Esophagus muscularis mucosa (tissue), 4 donors: ENCODE data around the gene CDH10. TPM values are rescaled to one million over a fixed set of nuclear protein-coding genes. Genes with fewer than 3 reads are reported as not detected.

Source experiments
- DNase-seq: peaks from one replicate; pipeline ENCODE4 v3.0.0-alpha.2; 2017; ENCODE audit errors: extremely low spot score
- H3K27ac ChIP-seq, 4 donors: fragments of 200-600 bp; sonication (generic); replicated peaks in 1 of 4; 1 replicate in 3 of 4; 2 replicates in 1 of 4; pipeline ENCODE4 v1.5.1; 2016 to 2019; ENCODE audit warnings: mild to moderate bottlenecking in 1 of 4
- H3K27me3 ChIP-seq, 4 donors: fragments of 200-600 bp; sonication (generic); one replicate each; pipeline versions ENCODE4 v1.5.1 to v1.6.0; 2016 to 2019
- H3K36me3 ChIP-seq, 4 donors: fragments of 200-600 bp; sonication (generic); one replicate each; pipeline ENCODE4 v1.5.1; 2016 to 2019
- H3K4me1 ChIP-seq, 4 donors: fragments of 200-600 bp; sonication (generic); one replicate each; pipeline ENCODE4 v1.5.1; 2016 to 2019
- H3K4me3 ChIP-seq, 4 donors: fragments of 200-600 bp; sonication (generic); 1 replicate in 2 of 4; 2 replicates in 2 of 4; pipeline ENCODE4 v1.5.1; 2016 to 2019; ENCODE audit warnings: mild to moderate bottlenecking in 4 of 4, moderate library complexity in 1 of 4
- H3K9me3 ChIP-seq, 4 donors: fragments of 200-600 bp; sonication (generic); 1 replicate in 3 of 4; 2 replicates in 1 of 4; pipeline ENCODE4 v1.5.1; 2016 to 2019
- CTCF ChIP-seq, 3 experiments: fragments of 200-600 bp in 2 of 3; fragments of 450-650 bp in 1 of 3; sonication (generic) in 2 of 3; IDR thresholded peaks; one replicate each; pipeline ENCODE4 v1.5.1; 2017 to 2019; ENCODE audit warnings: antibody characterized with exemption in 3 of 3, mild to moderate bottlenecking in 2 of 3, moderate library complexity in 1 of 3
- EP300 ChIP-seq: sonication (generic); formaldehyde crosslinking; IDR thresholded peaks from one replicate; pipeline ENCODE4 v1.6.1; 2017; ENCODE audit warnings: antibody characterized with exemption
- POLR2A ChIP-seq: fragments of 450-650 bp; IDR thresholded peaks from one replicate; pipeline ENCODE4 v1.6.1; 2017; ENCODE audit warnings: antibody characterized with exemption, moderate library complexity, mild to moderate bottlenecking, low read depth
- POLR2AphosphoS5 ChIP-seq, 2 donors: sonication (generic); formaldehyde crosslinking; IDR thresholded peaks; one replicate each; pipeline ENCODE4 v1.6.1; 2017; ENCODE audit warnings: antibody characterized with exemption in 2 of 2
- WGBS: methylation state at CpG from one replicate; pipeline ENCODE4 v1.1.5; 2018; 5-methylcytosine and 5-hydroxymethylcytosine counted together
- intact Hi-C: fragments of 100-400 bp; cut with DNase I; formaldehyde crosslinking; loops from one replicate; pipeline ENCODE4 v1.15.1; 2023
- total RNA-seq, 4 donors: library from RNA; depleted of rRNA; stranded (reverse); fragments of >200 nt; gene quantifications; one replicate each; pipeline versions ENCODE4 v1.1.0 to v1.2.1, GENCODE V29; 2016

CDH10 gene
- under 1 TPM in 1 of 4 donors, not detected in 3; 0.23 TPM for total RNA-seq

DNA sequence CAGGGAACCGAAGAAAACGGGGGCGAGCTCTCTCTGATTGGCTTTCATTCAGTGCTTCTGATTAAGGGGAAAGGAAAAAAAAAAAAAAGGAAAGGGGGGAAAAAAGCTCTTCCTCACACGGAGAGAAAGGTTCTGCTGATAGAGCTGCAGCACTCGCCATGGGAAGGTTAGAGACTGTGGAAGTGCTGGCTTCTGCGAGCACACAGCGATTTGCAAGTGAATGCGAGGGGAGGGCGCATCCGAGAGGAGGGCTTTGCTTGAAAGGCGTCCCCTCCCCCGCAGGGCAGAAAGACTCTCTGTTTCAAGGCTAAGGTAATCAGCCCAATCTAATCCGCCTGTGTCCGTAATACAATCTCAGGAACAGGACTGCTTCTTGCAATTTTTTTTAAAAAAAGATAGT is at the start of gene CDH10:
Gene CDH10 (minus strand): TSS at position 218 of the 400 bp plus-strand sequence. CDS start 51,488 bp downstream, outside the sequence.
- TF ChIP-seq POLR2AphosphoS5 (IDR thresholded peaks at IDR 0.05) = no peak
- TF ChIP-seq POLR2A = no peak
- TF ChIP-seq CTCF (IDR thresholded peaks at IDR 0.05) = no peak
- no peak for TF ChIP-seq EP300
- peak within 1 kb of the TSS in 3 of 4 donors; percentile 2 to 25 (median 13) for H3K4me3 ChIP-seq
- peaks cover 0 to 14% (median 3%) of the 10 kb centered on the region in 4 donors for H3K27me3 ChIP-seq
- H3K27ac ChIP-seq = no peak within 1 kb of the TSS
- H3K9me3 ChIP-seq = no peaks in the 10 kb centered on the region
- H3K4me1 ChIP-seq = peaks cover 0 to 8% (median 0%) of the 10 kb centered on the region in 4 donors
- no peak for DNase-seq
- no peaks in the 10 kb centered on the region for H3K36me3 ChIP-seq
- intact Hi-C loops = no loop called here
- WGBS = 3% methylated on average over 14 of the region's 14 CpGs

- Histone ChIP-seq H3K27me3 (no peaks in the 10 kb centered on the region), H3K36me3 (no peaks in the 10 kb centered on the region), H3K4me3 (no peak overlapping the region), H3K27ac (no peak overlapping the region), H3K9me3 (peaks cover 0 to 10% (median 0%) of the 10 kb centered on the region in 4 donors), H3K4me1 (no peaks in the 10 kb centered on the region)
- DNase-seq = no peak
- intact Hi-C loops = no loop called here
- TF ChIP-seq CTCF (IDR thresholded peaks at IDR 0.05) = no peak
- no peak for TF ChIP-seq POLR2A
- no peak for TF ChIP-seq POLR2AphosphoS5 (IDR thresholded peaks at IDR 0.05)
- no peak for TF ChIP-seq EP300
These were observed 48.8 kb upstream of the CDH10 start for GRCh38 chr5:24693609-24694008.

- TF ChIP-seq EP300 (no peak), POLR2A (no peak), CTCF (IDR thresholded peaks at IDR 0.05) (no peak), POLR2AphosphoS5 (IDR thresholded peaks at IDR 0.05) (no peak)
- Histone ChIP-seq H3K4me3 (no peak overlapping the region), H3K4me1 (no peaks in the 10 kb centered on the region), H3K27ac (no peak overlapping the region), H3K27me3 (no peaks in the 10 kb centered on the region), H3K9me3 (peaks cover 0 to 15% (median 2%) of the 10 kb centered on the region in 4 donors), H3K36me3 (no peaks in the 10 kb centered on the region)
- 62% methylated on average over 4 of the region's 4 CpGs for WGBS
- intact Hi-C loops = no loop called here
- DNase-seq = no peak
These were observed 46.3 kb upstream of the CDH10 start for GRCh38 chr5:24691074-24691473.

DNA sequence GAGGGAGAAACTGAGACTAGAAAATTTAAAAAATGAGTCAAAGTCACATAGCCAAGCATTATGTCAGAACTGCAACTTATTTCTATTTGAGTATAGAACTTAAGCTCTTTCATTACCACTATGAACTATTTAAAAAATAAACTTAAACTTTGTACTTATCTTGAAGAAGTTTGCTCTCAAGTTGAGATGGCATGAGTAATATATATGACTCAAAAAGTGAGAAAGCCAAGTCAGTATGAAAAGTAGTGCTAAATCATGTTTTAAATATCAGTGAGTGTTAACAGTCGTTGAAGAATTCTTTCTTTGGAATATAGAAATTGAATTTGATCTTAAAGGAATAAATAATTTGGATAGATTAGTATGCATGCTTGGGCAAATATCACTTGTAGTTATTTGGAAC is 36.3 kb upstream of the CDH10 start:
- Histone ChIP-seq H3K36me3 (no peaks in the 10 kb centered on the region), H3K9me3 (peaks cover 0 to 5% (median 2%) of the 10 kb centered on the region in 4 donors), H3K27me3 (no peaks in the 10 kb centered on the region), H3K4me1 (no peaks in the 10 kb centered on the region), H3K4me3 (no peak overlapping the region), H3K27ac (no peak overlapping the region)
- DNase-seq = no peak
- 56% methylated on average over 1 of the region's 1 CpG for WGBS
- intact Hi-C loops = no loop called here
- TF ChIP-seq POLR2AphosphoS5 (IDR thresholded peaks at IDR 0.05) (no peak), POLR2A (no peak), CTCF (IDR thresholded peaks at IDR 0.05) (no peak), EP300 (no peak)

DNA sequence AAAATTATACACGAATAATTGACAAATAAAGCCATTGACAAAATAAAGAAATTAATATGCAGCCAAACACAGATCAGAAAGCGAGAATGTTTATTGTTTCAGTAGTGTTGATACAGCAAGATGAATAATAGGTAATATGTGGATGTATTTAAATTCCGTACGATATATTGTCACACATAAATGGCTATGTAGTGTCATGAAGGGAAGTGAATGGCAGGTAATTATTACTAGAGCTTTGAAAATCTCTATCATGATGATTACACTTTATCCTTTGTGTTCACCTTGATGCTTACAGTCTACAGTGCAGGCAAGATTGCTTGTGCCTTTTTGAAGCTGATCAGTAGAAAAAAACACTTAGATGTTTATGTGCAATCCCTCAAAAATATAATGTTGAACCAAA is 23.3 kb upstream of the CDH10 start:
- H3K27me3 ChIP-seq = no peaks in the 10 kb centered on the region
- H3K9me3 ChIP-seq = peaks cover 0 to 4% (median 0%) of the 10 kb centered on the region in 4 donors
- intact Hi-C loops = no loop called here
- H3K27ac ChIP-seq = no peak overlapping the region
- no peaks in the 10 kb centered on the region for H3K36me3 ChIP-seq
- DNase-seq = no peak
- H3K4me1 ChIP-seq = no peaks in the 10 kb centered on the region
- 66% methylated on average over 4 of the region's 4 CpGs for WGBS
- no peak for TF ChIP-seq CTCF (IDR thresholded peaks at IDR 0.05)
- no peak for TF ChIP-seq POLR2AphosphoS5 (IDR thresholded peaks at IDR 0.05)
- TF ChIP-seq POLR2A = no peak
- no peak for TF ChIP-seq EP300
- no peak overlapping the region for H3K4me3 ChIP-seq
